Activated naive CD8-positive, alpha-beta T cell treated with anti-CD3 and anti-CD28 coated beads, Interleukin-2, amount 10 ng/mL, durations not matched to agents 7 days and 5 days (primary cell): ENCODE data around the gene HRG. TPM values are rescaled to one million over a fixed set of nuclear protein-coding genes. Genes with fewer than 3 reads are reported as not detected.
"Not testable (repeated sequence)": the region's sequence is repeated elsewhere in the genome, so short reads cannot be mapped to it uniquely, and the experiment has no call there.

ENCODE experiments used
- ATAC-seq: fragments of 150-1000 bp; cut with Tn5 transposase; one replicate; pipeline ENCODE4 v1.10.0; 2021; ENCODE audit warnings: low read depth, moderate library complexity
- POLR2A ChIA-PET: fragments of 350-600 bp; sonication (Branson Sonifier 250); formaldehyde crosslinking; loops from one replicate; lab custom pipeline; 2021; ENCODE audit warnings: antibody characterized with exemption; lab: Charles Lee
- DNase-seq: peaks from one replicate; pipeline ENCODE4 v3.0.0; 2021
- H3K27ac Mint-ChIP-seq: one replicate; pipeline ENCODE4 v1.8.0; 2022; ENCODE audit warnings: mild to moderate bottlenecking, mixed read lengths
- H3K27me3 Mint-ChIP-seq: one replicate; pipeline ENCODE4 v1.8.0; 2022; ENCODE audit warnings: mild to moderate bottlenecking, moderate library complexity, mixed read lengths
- H3K36me3 Mint-ChIP-seq: one replicate; pipeline ENCODE4 v1.8.0; 2021; ENCODE audit warnings: mild to moderate bottlenecking, mixed read lengths
- H3K4me1 Mint-ChIP-seq: one replicate; pipeline ENCODE4 v1.8.0; 2021; ENCODE audit warnings: mixed read lengths
- H3K4me3 Mint-ChIP-seq: one replicate; pipeline ENCODE4 v1.8.0; 2022; ENCODE audit warnings: mild to moderate bottlenecking, moderate library complexity, mixed read lengths
- H3K9me3 Mint-ChIP-seq: one replicate; pipeline ENCODE4 v1.8.0; 2021; ENCODE audit warnings: mixed read lengths
- total RNA-seq, 2 experiments: library from RNA; stranded (reverse); gene quantifications; one replicate each; pipeline ENCODE4 v1.2.3, GENCODE V29; 2021

The HRG gene
- total RNA-seq, 2 experiments from 2014 or later, result not detected

DNA sequence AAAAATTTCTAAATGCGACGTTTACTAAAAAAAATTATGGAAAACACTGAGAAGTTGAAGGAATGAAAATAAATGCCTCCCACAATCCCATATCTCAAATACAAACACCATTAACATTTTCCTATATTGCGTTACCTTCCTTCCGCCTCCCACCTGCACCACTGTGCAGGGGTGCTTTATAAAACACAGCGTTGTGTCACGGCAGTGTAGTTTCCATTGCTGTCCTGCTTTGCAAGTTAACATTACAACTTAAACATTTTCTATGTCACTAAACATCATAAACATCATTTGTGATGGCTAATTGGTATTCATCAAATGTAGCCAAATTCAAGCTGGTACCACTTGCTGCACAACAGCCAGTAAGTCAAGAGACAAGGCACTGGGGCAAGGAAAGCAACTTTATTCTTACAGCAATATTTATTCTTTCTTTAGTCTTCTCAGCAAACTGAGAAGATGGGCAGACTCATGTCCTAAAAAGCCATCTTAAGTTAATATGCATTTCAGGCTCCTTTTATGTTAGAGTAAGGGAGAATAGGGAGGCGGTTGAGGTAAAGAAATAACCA is 37.9 kb upstream of the HRG start:
- Mint-ChIP-seq H3K4me1 (no peaks in the 10 kb centered on the region), H3K27me3 (peaks cover 19% of the 10 kb centered on the region), H3K9me3 (no peaks in the 10 kb centered on the region), H3K27ac (no peak overlapping the region), H3K4me3 (no peak overlapping the region), H3K36me3 (no peaks in the 10 kb centered on the region)
- no peak for DNase-seq
- POLR2A ChIA-PET, result no interaction called here
- no peak for ATAC-seq

DNA sequence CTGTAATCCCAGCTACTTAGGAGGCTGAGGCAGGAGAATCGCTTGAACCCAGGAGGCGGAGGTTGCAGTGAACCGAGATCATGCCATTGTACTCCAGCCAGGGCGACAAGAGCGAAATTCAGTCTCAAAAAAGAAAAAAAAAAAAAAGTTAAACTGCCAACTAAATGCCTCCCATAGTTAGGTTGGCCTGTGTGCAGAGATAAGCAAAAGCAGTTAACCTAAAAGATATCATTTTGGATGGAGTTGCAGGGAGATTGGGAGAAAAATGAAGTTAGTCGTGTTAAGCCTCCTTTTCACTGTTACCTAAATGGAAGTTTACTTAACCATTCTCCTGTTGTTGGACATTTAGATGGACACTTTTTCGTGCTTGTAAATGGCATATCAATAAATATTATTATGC is 37.1 kb upstream of the HRG start:
- Mint-ChIP-seq H3K4me3 (no peak overlapping the region), H3K4me1 (no peaks in the 10 kb centered on the region), H3K27ac (no peak overlapping the region), H3K36me3 (no peaks in the 10 kb centered on the region), H3K27me3 (peaks cover 16% of the 10 kb centered on the region), H3K9me3 (no peaks in the 10 kb centered on the region)
- POLR2A ChIA-PET, result no interaction called here
- no peak for ATAC-seq
- no peak for DNase-seq

DNA sequence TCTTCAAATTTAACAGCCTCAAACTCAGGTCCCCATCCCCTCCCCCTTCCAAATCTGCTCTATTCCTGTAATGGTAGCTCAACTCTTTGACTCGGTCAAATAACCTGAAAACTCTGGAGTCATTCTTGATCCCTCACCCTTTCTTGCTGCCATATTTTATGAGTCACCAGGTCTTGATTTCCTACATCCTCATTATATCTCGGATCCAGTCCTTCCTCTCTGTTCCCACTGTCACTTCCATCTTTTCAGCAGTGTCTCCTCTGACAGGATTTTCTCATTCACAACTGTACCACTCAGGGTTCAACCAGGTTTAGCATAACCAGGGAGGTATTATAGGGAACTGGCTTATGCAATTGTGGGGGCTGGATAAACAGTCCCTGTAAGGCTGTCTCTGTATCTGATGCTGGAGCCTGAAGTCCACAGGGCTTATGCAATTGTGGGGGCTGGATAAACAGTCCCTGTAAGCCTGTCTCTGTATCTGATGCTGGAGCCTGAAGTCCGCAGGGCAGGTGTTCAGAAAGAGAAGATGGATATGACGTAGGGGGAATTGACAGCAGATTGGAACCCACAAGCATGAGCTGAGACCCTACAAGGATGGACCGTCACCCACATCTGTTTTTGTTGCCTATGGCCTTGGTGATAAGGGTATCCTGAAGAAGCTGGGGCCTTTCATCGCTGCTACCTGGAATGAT is 34.7 kb upstream of the HRG start:
- DNase-seq, result no peak
- POLR2A ChIA-PET, result no interaction called here
- no peak overlapping the region for H3K4me3 Mint-ChIP-seq
- no peaks in the 10 kb centered on the region for H3K9me3 Mint-ChIP-seq
- peaks cover 16% of the 10 kb centered on the region for H3K27me3 Mint-ChIP-seq
- H3K4me1 Mint-ChIP-seq, result no peaks in the 10 kb centered on the region
- ATAC-seq, result no peak
- no peaks in the 10 kb centered on the region for H3K36me3 Mint-ChIP-seq
- H3K27ac Mint-ChIP-seq, result no peak overlapping the region

DNA sequence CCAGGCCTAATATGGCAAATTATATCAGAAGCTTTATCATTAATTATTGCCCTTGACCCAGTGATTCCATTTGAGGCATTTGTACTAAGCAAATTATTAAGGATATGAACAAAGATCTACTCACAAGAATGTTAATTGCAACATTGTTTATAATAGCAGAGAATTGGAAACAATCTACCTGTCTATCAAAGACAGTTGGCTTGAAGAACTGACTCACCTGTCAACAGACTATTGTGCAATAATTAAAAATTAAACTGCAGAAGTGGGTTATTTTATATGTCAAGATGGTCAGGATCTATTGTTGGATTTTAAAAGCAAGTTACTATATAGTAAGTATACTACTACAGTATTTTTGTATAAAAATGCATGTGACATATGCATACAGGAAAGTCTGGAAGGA is 32.3 kb upstream of the HRG start:
- no peak overlapping the region for H3K4me3 Mint-ChIP-seq
- no peaks in the 10 kb centered on the region for H3K4me1 Mint-ChIP-seq
- no peak for DNase-seq

DNA sequence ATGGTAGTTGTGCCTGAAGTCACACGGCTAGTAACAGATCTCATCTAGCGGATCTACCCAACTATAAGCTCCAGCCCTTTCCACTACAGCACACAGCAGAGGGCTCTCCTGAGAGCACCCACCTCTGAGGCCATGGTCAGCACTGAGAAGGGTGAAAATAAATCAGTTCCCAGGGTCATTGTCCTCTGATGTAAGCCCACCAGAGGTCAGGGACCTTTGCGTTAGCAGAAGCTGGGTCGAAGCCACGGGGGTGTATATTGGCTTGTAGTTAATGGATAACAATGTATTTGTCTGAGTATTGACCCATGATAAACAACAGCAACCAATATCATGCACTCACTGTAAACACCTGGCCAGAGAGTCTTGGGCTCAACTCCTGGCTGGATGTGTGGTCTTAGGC is 31.6 kb upstream of the HRG start:
- ATAC-seq, DNase-seq, POLR2A ChIA-PET, H3K9me3 Mint-ChIP-seq, H3K4me1 Mint-ChIP-seq, H3K36me3 Mint-ChIP-seq, H3K4me3 Mint-ChIP-seq, H3K27ac Mint-ChIP-seq: not testable (repeated sequence)
- peaks cover 12% of the 10 kb centered on the region for H3K27me3 Mint-ChIP-seq

More for the DNA sequence above, 32.3 kb upstream of the HRG start:
- no peak for ATAC-seq
- Mint-ChIP-seq H3K27me3 (peaks cover 10% of the 10 kb centered on the region), H3K27ac (no peak overlapping the region), H3K9me3 (no peaks in the 10 kb centered on the region), H3K36me3 (no peaks in the 10 kb centered on the region)
- POLR2A ChIA-PET, result no interaction called here

DNA sequence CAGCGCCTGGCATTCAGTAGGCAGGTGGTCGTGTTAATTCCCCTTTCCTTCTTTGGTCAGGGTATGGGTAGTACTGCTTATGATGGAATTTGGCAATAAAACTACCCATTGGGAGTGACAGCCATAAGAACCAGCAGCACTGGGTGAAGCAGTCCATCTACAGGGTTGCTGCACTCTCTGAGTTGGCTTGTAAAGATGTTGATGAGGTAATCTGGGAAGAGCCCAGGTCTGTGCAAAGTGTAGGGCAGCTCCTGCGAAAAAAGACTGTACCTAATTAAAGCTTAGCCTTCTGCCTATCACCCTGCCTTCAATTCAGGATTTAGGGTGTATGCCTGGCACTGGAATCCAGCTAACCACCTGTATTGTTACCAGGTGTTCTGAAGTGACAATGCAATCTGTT is 30.3 kb upstream of the HRG start:
- Mint-ChIP-seq H3K27me3 (peaks cover 7% of the 10 kb centered on the region), H3K36me3 (no peaks in the 10 kb centered on the region), H3K27ac (no peak overlapping the region), H3K4me3 (no peak overlapping the region), H3K9me3 (no peaks in the 10 kb centered on the region), H3K4me1 (no peaks in the 10 kb centered on the region)
- no peak for ATAC-seq
- POLR2A ChIA-PET, result no interaction called here
- DNase-seq, result no peak

DNA sequence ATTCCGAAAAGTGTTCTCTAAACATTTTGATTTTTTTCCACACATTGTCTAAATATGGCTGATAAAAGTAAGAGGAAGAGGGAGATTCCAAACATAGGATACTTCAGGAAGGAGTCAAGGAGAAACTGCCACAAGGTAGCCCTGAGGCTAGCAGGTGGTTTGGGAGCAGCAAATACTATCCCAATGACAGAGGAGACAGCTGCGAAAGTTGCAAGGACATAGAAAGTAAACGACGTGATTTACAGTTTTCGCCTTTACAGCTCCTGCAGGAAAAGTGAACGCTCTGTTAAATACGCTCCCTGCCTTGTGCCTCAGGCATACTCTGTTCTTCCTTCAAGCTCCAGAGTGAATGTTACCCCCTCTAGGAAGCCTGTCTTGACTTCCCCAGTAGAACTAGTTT is 29.3 kb upstream of the HRG start:
- Mint-ChIP-seq H3K4me1 (peaks cover 2% of the 10 kb centered on the region), H3K4me3 (no peak overlapping the region), H3K36me3 (no peaks in the 10 kb centered on the region), H3K9me3 (no peaks in the 10 kb centered on the region), H3K27ac (no peak overlapping the region), H3K27me3 (peaks cover 7% of the 10 kb centered on the region)
- ATAC-seq (no peak), DNase-seq (no peak)
- POLR2A ChIA-PET, result no interaction called here

DNA sequence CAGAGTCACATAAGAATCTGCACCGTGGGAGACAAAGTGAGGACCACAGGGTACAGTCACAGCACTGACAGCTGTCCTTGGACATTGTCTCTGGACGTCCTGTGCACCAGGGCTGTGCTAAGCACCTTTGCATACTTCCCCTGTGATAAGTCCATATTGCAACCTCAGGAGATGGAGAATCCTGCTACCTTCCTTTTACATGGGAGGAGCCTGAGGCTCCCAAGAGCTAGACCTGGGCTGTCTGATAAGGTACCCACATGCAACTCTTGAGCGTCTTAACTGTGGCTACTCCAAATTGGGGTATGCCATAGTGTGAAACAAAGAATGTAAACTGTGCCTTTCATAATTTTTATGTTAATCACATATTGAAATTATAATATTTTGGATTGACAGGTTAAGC is 28.1 kb upstream of the HRG start:
- Mint-ChIP-seq H3K27ac (no peak overlapping the region), H3K27me3 (peaks cover 7% of the 10 kb centered on the region), H3K4me3 (no peak overlapping the region), H3K4me1 (peaks cover 4% of the 10 kb centered on the region), H3K9me3 (no peaks in the 10 kb centered on the region), H3K36me3 (no peaks in the 10 kb centered on the region)
- DNase-seq (no peak), ATAC-seq (no peak)
- POLR2A ChIA-PET, result no interaction called here

DNA sequence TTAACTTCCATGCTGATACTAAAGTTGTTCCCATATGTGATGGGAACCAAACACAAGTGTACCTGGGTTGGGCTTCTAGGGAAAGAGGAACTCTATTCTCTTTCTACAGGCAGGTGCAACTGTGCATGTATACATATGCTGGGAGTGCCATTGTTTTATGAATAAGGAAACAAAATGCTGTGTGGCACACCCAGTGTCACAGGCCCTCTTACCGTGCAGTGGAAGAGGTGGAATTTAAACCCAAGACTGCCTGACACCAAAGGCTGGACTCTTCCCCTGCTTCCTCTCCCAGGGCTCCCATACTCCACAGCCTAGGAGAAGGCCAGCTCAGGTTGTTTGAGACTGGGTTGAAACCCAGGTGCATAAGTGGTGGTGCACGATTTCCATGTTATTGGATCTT is 27.6 kb upstream of the HRG start:
- Mint-ChIP-seq H3K27ac (no peak overlapping the region), H3K9me3 (no peaks in the 10 kb centered on the region), H3K4me1 (peaks cover 4% of the 10 kb centered on the region), H3K36me3 (no peaks in the 10 kb centered on the region), H3K4me3 (no peak overlapping the region), H3K27me3 (peaks cover 7% of the 10 kb centered on the region)
- ATAC-seq (no peak), DNase-seq (no peak)
- POLR2A ChIA-PET, result no interaction called here

DNA sequence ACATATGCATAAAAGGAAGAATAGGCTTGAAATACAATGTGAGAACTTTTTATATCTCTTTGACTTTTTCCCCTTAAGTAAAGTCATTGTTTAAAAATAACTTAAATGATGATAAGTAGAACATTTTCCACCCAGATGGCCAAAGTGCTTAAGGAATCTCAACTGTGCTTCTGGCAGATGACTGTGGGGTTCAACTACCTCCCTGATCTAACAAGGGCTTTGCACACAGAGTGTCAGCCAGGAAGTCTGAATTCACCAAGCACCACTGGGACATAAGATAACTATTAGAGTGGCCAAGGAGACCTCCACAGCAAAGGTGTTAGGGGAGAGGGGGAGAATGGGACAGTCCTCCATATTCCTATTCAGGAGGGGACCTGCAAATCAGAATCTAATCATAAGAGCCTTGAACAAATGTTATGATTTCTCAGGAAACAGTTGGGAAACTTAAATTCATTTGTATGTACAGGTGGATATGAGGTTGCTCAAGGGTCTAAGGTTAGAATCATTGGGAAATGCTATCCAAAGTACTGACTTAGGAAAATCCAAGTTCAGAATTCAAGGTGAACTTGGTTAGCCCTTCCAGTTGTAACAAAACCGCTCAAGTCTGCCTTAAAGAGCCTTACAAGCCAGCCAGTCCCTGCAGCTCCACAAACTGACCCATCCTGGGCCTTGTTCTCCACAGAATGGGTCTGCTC is 25.9 kb upstream of the HRG start, which contains the start of gene FETUB:
Gene FETUB (plus strand): TSS at position 622 of the 695 bp plus-strand sequence. CDS start 62 bp downstream, at position 684.
- H3K9me3 Mint-ChIP-seq, result no peaks in the 10 kb centered on the region
- H3K27me3 Mint-ChIP-seq, result peaks cover 12% of the 10 kb centered on the region
- ATAC-seq (no peak), DNase-seq (no peak)
- H3K27ac Mint-ChIP-seq, result no peak within 1 kb of the TSS
- POLR2A ChIA-PET, result no interaction called here
- peaks cover 8% of the 10 kb centered on the region for H3K4me1 Mint-ChIP-seq
- no peak within 1 kb of the TSS for H3K4me3 Mint-ChIP-seq
- no peaks in the 10 kb centered on the region for H3K36me3 Mint-ChIP-seq

DNA sequence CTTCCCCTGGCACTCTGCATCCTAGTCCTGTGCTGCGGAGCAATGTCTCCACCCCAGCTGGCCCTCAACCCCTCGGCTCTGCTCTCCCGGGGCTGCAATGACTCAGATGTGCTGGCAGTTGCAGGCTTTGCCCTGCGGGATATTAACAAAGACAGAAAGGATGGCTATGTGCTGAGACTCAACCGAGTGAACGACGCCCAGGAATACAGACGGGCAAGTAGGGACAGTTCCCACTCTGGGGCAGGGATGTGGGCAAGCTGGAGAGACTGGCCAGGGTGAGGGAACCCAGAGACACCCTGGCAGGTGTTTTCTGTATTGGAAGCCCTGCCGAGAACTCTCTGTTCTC is 25.4 kb upstream of the HRG start:
- DNase-seq, result no peak
- ATAC-seq, result no peak
- H3K4me3 Mint-ChIP-seq, result no peak overlapping the region
- H3K4me1 Mint-ChIP-seq, result peaks cover 8% of the 10 kb centered on the region
- no peaks in the 10 kb centered on the region for H3K9me3 Mint-ChIP-seq
- POLR2A ChIA-PET, result no interaction called here
- H3K27me3 Mint-ChIP-seq, result peaks cover 15% of the 10 kb centered on the region
- H3K27ac Mint-ChIP-seq, result no peak overlapping the region
- H3K36me3 Mint-ChIP-seq, result no peaks in the 10 kb centered on the region

DNA sequence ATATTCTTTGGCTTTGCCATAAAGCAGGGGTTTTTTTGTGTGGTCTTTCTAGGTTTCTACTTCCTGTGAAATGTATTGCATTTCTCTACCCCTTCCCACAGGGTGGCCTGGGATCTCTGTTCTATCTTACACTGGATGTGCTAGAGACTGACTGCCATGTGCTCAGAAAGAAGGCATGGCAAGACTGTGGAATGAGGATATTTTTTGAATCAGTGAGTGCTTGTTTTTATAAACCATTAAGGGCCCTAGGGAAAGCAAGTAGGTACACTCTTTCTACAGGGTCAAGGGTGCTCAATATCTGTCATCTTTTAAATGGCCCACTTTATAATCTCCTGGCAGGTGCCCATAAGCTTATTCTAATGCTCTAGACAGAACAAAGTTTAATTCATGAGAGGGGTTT is 24.9 kb upstream of the HRG start:
- peaks cover 8% of the 10 kb centered on the region for H3K4me1 Mint-ChIP-seq
- no peak overlapping the region for H3K27ac Mint-ChIP-seq
- no peaks in the 10 kb centered on the region for H3K9me3 Mint-ChIP-seq
- no peaks in the 10 kb centered on the region for H3K36me3 Mint-ChIP-seq
- POLR2A ChIA-PET, result no interaction called here
- no peak overlapping the region for H3K4me3 Mint-ChIP-seq
- ATAC-seq (no peak), DNase-seq (no peak)
- H3K27me3 Mint-ChIP-seq, result peaks cover 15% of the 10 kb centered on the region

DNA sequence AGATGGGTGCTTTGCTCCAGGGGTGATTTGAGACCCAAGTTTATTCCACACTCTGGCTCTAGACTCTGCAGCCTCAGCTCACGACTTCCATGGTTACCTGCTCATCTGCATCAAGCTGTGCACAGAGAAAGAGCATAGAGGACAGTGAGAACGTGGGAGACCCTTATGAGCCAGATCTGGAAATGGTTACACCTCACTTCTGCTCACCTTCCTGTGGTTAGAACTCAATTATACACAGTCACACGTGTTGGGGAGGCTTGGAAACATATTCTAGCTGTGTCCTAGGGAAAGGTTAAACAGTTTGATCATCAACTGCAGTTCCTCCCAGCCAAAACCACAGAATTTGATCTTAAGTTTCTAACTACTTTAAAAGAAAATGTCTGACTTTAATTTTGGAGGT is 23.8 kb upstream of the HRG start:
- DNase-seq (no peak), ATAC-seq (no peak)
- Mint-ChIP-seq H3K4me3 (no peak overlapping the region), H3K27me3 (peaks cover 15% of the 10 kb centered on the region), H3K9me3 (no peaks in the 10 kb centered on the region), H3K36me3 (no peaks in the 10 kb centered on the region), H3K4me1 (peaks cover 10% of the 10 kb centered on the region), H3K27ac (no peak overlapping the region)
- POLR2A ChIA-PET, result no interaction called here

DNA sequence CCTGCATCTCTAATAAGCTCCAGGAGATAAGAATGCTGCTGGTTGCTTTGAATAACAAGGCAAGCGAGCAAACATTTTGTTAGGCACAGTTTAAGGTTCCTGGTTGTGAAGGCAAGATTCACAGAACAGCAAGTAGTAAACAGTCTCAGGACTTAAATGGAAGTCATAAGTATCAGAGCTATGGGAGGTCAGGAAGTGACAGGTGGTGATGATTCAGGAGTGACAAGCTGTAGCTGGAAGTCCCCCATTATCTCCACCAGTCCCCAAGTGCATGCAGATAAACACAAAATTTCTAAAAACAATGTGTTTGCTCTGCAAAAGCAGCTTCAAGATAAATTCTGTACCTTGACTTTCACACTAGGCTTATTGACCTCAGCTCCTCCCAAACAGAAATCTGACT is 22.3 kb upstream of the HRG start:
- POLR2A ChIA-PET, result no interaction called here
- H3K27me3 Mint-ChIP-seq, result peaks cover 15% of the 10 kb centered on the region
- H3K4me1 Mint-ChIP-seq, result peaks cover 10% of the 10 kb centered on the region
- DNase-seq (no peak), ATAC-seq (no peak)
- no peak overlapping the region for H3K4me3 Mint-ChIP-seq
- no peaks in the 10 kb centered on the region for H3K36me3 Mint-ChIP-seq
- no peak overlapping the region for H3K27ac Mint-ChIP-seq
- H3K9me3 Mint-ChIP-seq, result no peaks in the 10 kb centered on the region
